Measurements from ENCODE around the gene CASP8AP2.
"Not testable (repeated sequence)": the region's sequence is repeated elsewhere in the genome, so short reads cannot be mapped to it uniquely, and the experiment has no call there.

Gene CASP8AP2

DNA sequence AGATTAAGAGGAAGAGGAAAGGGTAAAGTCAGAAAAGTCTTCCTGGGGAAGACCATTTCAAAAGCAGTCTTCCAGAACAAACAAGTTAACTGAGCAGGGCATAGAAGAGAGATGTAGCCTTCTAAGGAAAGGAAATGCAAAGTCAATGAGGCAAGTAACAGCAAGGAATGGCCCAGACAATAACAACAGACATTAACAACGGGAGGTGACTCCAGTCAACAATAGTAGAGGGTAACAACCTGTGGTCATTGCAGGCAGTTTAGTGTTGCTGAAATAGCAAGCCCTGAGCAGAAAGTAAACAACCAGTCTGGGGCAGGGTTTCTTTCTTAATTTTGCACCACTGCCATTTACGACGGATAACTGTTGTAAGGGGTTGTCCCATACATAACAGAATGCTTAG, 12.2 kb upstream of the CASP8AP2 start:
- no peak overlapping the region for H3K27ac ChIP-seq (ENCODE audit: low read depth, low read length)
- H3K4me1 ChIP-seq (ENCODE audit: control insufficient read depth in 5 of 5, insufficient read depth in 5 of 5, low read length in 5 of 5) = peaks cover 6 to 34% (median 24%) of the 10 kb centered on the region in 5 donors
- H3K9me3 ChIP-seq (ENCODE audit: control insufficient read depth in 5 of 5, low read length in 5 of 5) = no peaks in the 10 kb centered on the region
- H3K4me3 ChIP-seq (ENCODE audit: low read depth in 1 of 5, low read length in 5 of 5) = no peak overlapping the region
- peaks cover 0 to 2% (median 0%) of the 10 kb centered on the region in 5 donors for H3K36me3 ChIP-seq (ENCODE audit: control insufficient read depth in 5 of 5, insufficient read depth in 5 of 5, low read length in 5 of 5)
- H3K27me3 ChIP-seq (ENCODE audit: control insufficient read depth in 5 of 5, insufficient read depth in 4 of 5, low read length in 5 of 5) = no peaks in the 10 kb centered on the region
- peak overlapping the region in 1 of 5 donors; percentile 1 for H3K9ac ChIP-seq (ENCODE audit: low read length in 5 of 5)

- Histone ChIP-seq H3K9me3 (ENCODE audit: control insufficient read depth in 5 of 5, low read length in 5 of 5) (no peaks in the 10 kb centered on the region), H3K9ac (ENCODE audit: low read length in 5 of 5) (peak overlapping the region; percentile 75 to 95 (median 90)), H3K4me1 (ENCODE audit: control insufficient read depth in 5 of 5, insufficient read depth in 5 of 5, low read length in 5 of 5) (peaks cover 6 to 34% (median 24%) of the 10 kb centered on the region in 5 donors), H3K36me3 (ENCODE audit: control insufficient read depth in 5 of 5, insufficient read depth in 5 of 5, low read length in 5 of 5) (peaks cover 0 to 2% (median 0%) of the 10 kb centered on the region in 5 donors), H3K27me3 (ENCODE audit: control insufficient read depth in 5 of 5, insufficient read depth in 4 of 5, low read length in 5 of 5) (no peaks in the 10 kb centered on the region), H3K27ac (ENCODE audit: low read depth, low read length) (peak overlapping the region; percentile 86), H3K4me3 (ENCODE audit: low read depth in 1 of 5, low read length in 5 of 5) (peak overlapping the region; percentile 91 to 98 (median 97))
Measured at GRCh38 chr6:89818977-89819335, 10.7 kb upstream of the CASP8AP2 start.

- Histone ChIP-seq H3K4me1 (ENCODE audit: control insufficient read depth in 5 of 5, insufficient read depth in 5 of 5, low read length in 5 of 5) (peaks cover 6 to 34% (median 24%) of the 10 kb centered on the region in 5 donors), H3K27me3 (ENCODE audit: control insufficient read depth in 5 of 5, insufficient read depth in 4 of 5, low read length in 5 of 5) (no peaks in the 10 kb centered on the region), H3K4me3 (ENCODE audit: low read depth in 1 of 5, low read length in 5 of 5) (peak within 1 kb of the TSS; percentile 92 to 100 (median 97)), H3K9me3 (ENCODE audit: control insufficient read depth in 5 of 5, low read length in 5 of 5) (no peaks in the 10 kb centered on the region), H3K36me3 (ENCODE audit: control insufficient read depth in 5 of 5, insufficient read depth in 5 of 5, low read length in 5 of 5) (peaks cover 0 to 2% (median 0%) of the 10 kb centered on the region in 5 donors), H3K27ac (ENCODE audit: low read depth, low read length) (peak within 1 kb of the TSS; percentile 86), H3K9ac (ENCODE audit: low read length in 5 of 5) (peak within 1 kb of the TSS; percentile 75 to 95 (median 90))
Measured at GRCh38 chr6:89819336-89820130, 10.1 kb upstream of the CASP8AP2 start, which contains the start of gene MDN1. Gene MDN1, minus strand, starts transcription at chr6:89819794. Its CDS starts 187 bp downstream, at chr6:89819607.

DNA sequence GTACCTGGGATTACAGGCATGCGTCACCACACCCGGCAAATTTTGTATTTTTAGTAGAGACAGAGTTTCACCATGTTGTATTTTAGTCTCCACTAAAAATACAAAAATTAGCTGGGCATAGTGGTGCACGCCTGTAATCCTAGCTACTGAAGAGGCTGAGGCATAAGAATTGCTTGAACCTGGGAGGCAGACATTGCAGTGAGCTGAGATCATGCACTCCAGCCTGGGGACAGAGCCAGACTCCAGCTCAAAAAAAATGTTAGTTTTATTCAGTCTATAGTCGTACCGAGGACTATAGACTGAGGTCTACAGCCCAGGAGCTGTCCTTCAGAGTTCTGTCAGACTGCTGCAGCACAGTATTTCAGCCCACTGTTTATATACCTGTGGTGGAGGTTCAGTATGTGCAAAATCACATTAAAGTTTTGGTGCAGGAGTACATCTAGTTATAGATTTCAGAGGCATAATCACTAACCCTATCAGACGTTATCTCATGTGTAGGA, 3.6 kb upstream of the CASP8AP2 start:
- Histone ChIP-seq H3K36me3 (ENCODE audit: control insufficient read depth in 5 of 5, insufficient read depth in 5 of 5, low read length in 5 of 5) (no peaks in the 10 kb centered on the region), H3K4me1 (ENCODE audit: control insufficient read depth in 5 of 5, insufficient read depth in 5 of 5, low read length in 5 of 5) (peaks cover 5 to 20% (median 15%) of the 10 kb centered on the region in 5 donors), H3K27me3 (ENCODE audit: control insufficient read depth in 5 of 5, insufficient read depth in 4 of 5, low read length in 5 of 5) (no peaks in the 10 kb centered on the region), H3K9ac (ENCODE audit: low read length in 5 of 5) (no peak overlapping the region), H3K4me3 (ENCODE audit: low read depth in 1 of 5, low read length in 5 of 5) (no peak overlapping the region), H3K27ac (ENCODE audit: low read depth, low read length) (no peak overlapping the region), H3K9me3 (ENCODE audit: control insufficient read depth in 5 of 5, low read length in 5 of 5) (no peaks in the 10 kb centered on the region)

GRCh38 chr6:89828475-89828987, 1.1 kb upstream of the CASP8AP2 start:
- not testable (repeated sequence) for H3K27me3 ChIP-seq (ENCODE audit: control insufficient read depth in 5 of 5, insufficient read depth in 4 of 5, low read length in 5 of 5); H3K9me3 ChIP-seq (ENCODE audit: control insufficient read depth in 5 of 5, low read length in 5 of 5)
- H3K27ac ChIP-seq (ENCODE audit: low read depth, low read length) = peak overlapping the region; percentile 58
- H3K4me1 ChIP-seq (ENCODE audit: control insufficient read depth in 5 of 5, insufficient read depth in 5 of 5, low read length in 5 of 5) = peaks cover 5 to 20% (median 15%) of the 10 kb centered on the region in 5 donors
- H3K9ac ChIP-seq (ENCODE audit: low read length in 5 of 5) = peak overlapping the region; percentile 60 to 93 (median 89)
- peaks cover 0 to 11% (median 3%) of the 10 kb centered on the region in 5 donors for H3K36me3 ChIP-seq (ENCODE audit: control insufficient read depth in 5 of 5, insufficient read depth in 5 of 5, low read length in 5 of 5)
- peak overlapping the region; percentile 88 to 99 (median 95) for H3K4me3 ChIP-seq (ENCODE audit: low read depth in 1 of 5, low read length in 5 of 5)

DNA sequence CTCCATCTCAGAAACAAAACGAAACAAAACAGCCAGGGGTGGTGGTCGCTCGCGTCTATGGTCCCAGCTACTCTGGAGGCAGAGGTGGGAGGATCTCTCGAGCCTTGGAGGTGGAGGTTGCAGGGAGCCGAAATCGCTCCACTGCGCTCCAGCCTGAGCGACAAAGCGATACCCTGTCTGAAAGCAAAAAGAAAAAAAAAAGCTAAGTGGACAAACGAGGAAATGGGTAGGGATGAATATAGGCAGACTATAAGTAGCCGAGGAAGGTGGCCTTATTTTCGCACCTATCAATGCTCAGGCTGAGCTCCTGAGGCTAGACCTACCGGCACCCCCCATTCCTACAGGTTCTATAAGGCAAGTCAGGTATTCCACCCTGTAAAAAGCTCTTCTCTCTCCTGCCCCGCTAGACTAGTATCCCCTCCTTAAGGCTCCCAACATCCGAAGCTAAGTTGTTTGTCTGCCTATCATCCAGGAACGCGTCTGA, 650 bp upstream of the CASP8AP2 start:
- Histone ChIP-seq H3K9ac (ENCODE audit: low read length in 5 of 5) (peak overlapping the region; percentile 60 to 93 (median 89)), H3K27ac (ENCODE audit: low read depth, low read length) (peak overlapping the region; percentile 58), H3K4me1 (ENCODE audit: control insufficient read depth in 5 of 5, insufficient read depth in 5 of 5, low read length in 5 of 5) (peaks cover 5 to 20% (median 15%) of the 10 kb centered on the region in 5 donors), H3K9me3 (ENCODE audit: control insufficient read depth in 5 of 5, low read length in 5 of 5) (no peaks in the 10 kb centered on the region), H3K27me3 (ENCODE audit: control insufficient read depth in 5 of 5, insufficient read depth in 4 of 5, low read length in 5 of 5) (no peaks in the 10 kb centered on the region), H3K4me3 (ENCODE audit: low read depth in 1 of 5, low read length in 5 of 5) (peak overlapping the region; percentile 88 to 99 (median 95)), H3K36me3 (ENCODE audit: control insufficient read depth in 5 of 5, insufficient read depth in 5 of 5, low read length in 5 of 5) (peaks cover 0 to 11% (median 3%) of the 10 kb centered on the region in 5 donors)

GRCh38 chr6:89830170-89830809, 610 bp downstream of the CASP8AP2 start:
- no peaks in the 10 kb centered on the region for H3K9me3 ChIP-seq (ENCODE audit: control insufficient read depth in 5 of 5, low read length in 5 of 5)
- H3K27me3 ChIP-seq (ENCODE audit: control insufficient read depth in 5 of 5, insufficient read depth in 4 of 5, low read length in 5 of 5) = no peaks in the 10 kb centered on the region
- H3K9ac ChIP-seq (ENCODE audit: low read length in 5 of 5) = peak overlapping the region; percentile 74 to 96 (median 89)

GRCh38 chr6:89834884-89835792, 5.5 kb downstream of the CASP8AP2 start:
- Histone ChIP-seq H3K9ac (ENCODE audit: low read length in 5 of 5) (no peak overlapping the region), H3K9me3 (ENCODE audit: control insufficient read depth in 5 of 5, low read length in 5 of 5) (no peaks in the 10 kb centered on the region), H3K27ac (ENCODE audit: low read depth, low read length) (no peak overlapping the region), H3K4me3 (ENCODE audit: low read depth in 1 of 5, low read length in 5 of 5) (no peak overlapping the region), H3K4me1 (ENCODE audit: control insufficient read depth in 5 of 5, insufficient read depth in 5 of 5, low read length in 5 of 5) (peaks cover 4 to 9% (median 8%) of the 10 kb centered on the region in 5 donors), H3K36me3 (ENCODE audit: control insufficient read depth in 5 of 5, insufficient read depth in 5 of 5, low read length in 5 of 5) (peaks cover 2 to 25% (median 5%) of the 10 kb centered on the region in 5 donors), H3K27me3 (ENCODE audit: control insufficient read depth in 5 of 5, insufficient read depth in 4 of 5, low read length in 5 of 5) (no peaks in the 10 kb centered on the region)

More at GRCh38 chr6:89830170-89830809, 610 bp downstream of the CASP8AP2 start:
- peaks cover 0 to 11% (median 3%) of the 10 kb centered on the region in 5 donors for H3K36me3 ChIP-seq (ENCODE audit: control insufficient read depth in 5 of 5, insufficient read depth in 5 of 5, low read length in 5 of 5)
- peaks cover 5 to 20% (median 15%) of the 10 kb centered on the region in 5 donors for H3K4me1 ChIP-seq (ENCODE audit: control insufficient read depth in 5 of 5, insufficient read depth in 5 of 5, low read length in 5 of 5)
- peak overlapping the region; percentile 60 for H3K27ac ChIP-seq (ENCODE audit: low read depth, low read length)
- peak overlapping the region; percentile 69 to 99 (median 98) for H3K4me3 ChIP-seq (ENCODE audit: low read depth in 1 of 5, low read length in 5 of 5)

- Histone ChIP-seq H3K9ac (ENCODE audit: low read length in 5 of 5) (no peak overlapping the region), H3K9me3 (ENCODE audit: control insufficient read depth in 5 of 5, low read length in 5 of 5) (no peaks in the 10 kb centered on the region), H3K27me3 (ENCODE audit: control insufficient read depth in 5 of 5, insufficient read depth in 4 of 5, low read length in 5 of 5) (no peaks in the 10 kb centered on the region), H3K4me3 (ENCODE audit: low read depth in 1 of 5, low read length in 5 of 5) (no peak overlapping the region), H3K36me3 (ENCODE audit: control insufficient read depth in 5 of 5, insufficient read depth in 5 of 5, low read length in 5 of 5) (peaks cover 2 to 25% (median 5%) of the 10 kb centered on the region in 5 donors), H3K4me1 (ENCODE audit: control insufficient read depth in 5 of 5, insufficient read depth in 5 of 5, low read length in 5 of 5) (peaks cover 0 to 6% (median 0%) of the 10 kb centered on the region in 5 donors), H3K27ac (ENCODE audit: low read depth, low read length) (no peak overlapping the region)
Measured at GRCh38 chr6:89836639-89837222, 7.1 kb downstream of the CASP8AP2 start.

Measured in subcutaneous abdominal adipose tissue (tissue), 5 donors.